ENCODE measurements around the gene FAM131A.
A peak's percentile ranks its signal among the peaks of the same experiment; 100 is the strongest.

Gene FAM131A

DNA sequence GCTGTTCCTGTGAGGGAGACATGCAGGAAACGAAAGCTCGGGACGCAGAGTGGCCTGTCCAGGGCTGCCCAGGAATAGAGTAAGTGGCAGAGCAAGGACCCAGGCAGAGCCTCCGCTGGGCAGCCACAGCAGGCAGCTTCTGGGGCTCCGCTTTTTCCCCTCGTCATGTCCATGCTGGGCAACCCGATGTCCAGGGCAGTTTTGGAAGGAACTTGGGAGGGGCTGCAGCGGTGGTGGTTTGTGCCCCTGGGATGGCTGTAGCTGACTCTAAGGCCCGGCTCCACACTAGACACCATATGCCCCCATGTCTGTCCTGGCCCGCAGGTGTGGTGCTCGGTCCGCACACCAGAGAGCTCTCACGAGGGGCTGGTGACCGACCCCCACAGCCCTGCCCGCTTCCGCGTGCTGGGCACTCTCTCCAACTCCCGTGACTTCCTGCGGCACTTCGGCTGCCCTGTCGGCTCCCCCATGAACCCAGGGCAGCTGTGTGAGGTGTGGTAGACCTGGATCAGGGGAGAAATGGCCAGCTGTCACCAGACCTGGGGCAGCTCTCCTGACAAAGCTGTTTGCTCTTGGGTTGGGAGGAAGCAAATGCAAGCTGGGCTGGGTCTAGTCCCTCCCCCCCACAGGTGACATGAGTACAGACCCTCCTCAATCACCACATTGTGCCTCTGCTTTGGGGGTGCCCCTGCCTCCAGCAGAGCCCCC lies 45.5 kb upstream of the FAM131A start:
- Histone ChIP-seq H3K9ac (ENCODE audit: low read length) (no peak overlapping the region), H4K8ac (ENCODE audit: low read depth, low read length) (no peak overlapping the region), H2BK12ac (ENCODE audit: low read length) (no peak overlapping the region), H3K9me3 (ENCODE audit: insufficient read depth, low read depth, low read length) (peaks cover 2% of the 10 kb centered on the region), H2BK5ac (ENCODE audit: low read depth, low read length, poor library complexity) (no peak overlapping the region), H3K27me3 (ENCODE audit: insufficient read depth, low read length) (no peaks in the 10 kb centered on the region), H3K4me2 (ENCODE audit: low read length) (no peak overlapping the region), H3K23ac (ENCODE audit: low read length) (no peak overlapping the region), H3K79me2 (ENCODE audit: control insufficient read depth, insufficient read depth, low read length, poor library complexity) (no peaks in the 10 kb centered on the region), H3K27ac (ENCODE audit: low read depth, low read length) (no peak overlapping the region), H3K36me3 (ENCODE audit: control insufficient read depth in 1 of 2, insufficient read depth in 2 of 2, low read length in 2 of 2) (no peaks in the 10 kb centered on the region), H2BK120ac (ENCODE audit: insufficient read depth, low read length, poor library complexity) (no peak overlapping the region), H2AK5ac (ENCODE audit: low read length) (no peak overlapping the region), H3K4me3 (ENCODE audit: low read depth, low read length) (no peak overlapping the region), H3K18ac (ENCODE audit: low read length) (no peak overlapping the region), H3K14ac (ENCODE audit: low read length) (no peak overlapping the region), H3K4ac (ENCODE audit: low read depth, low read length) (no peak overlapping the region), H3K4me1 (ENCODE audit: control insufficient read depth in 1 of 2, insufficient read depth in 2 of 2, low read length in 2 of 2) (no peaks in the 10 kb centered on the region), H4K91ac (ENCODE audit: low read depth, low read length) (no peak overlapping the region), H3K79me1 (ENCODE audit: low read length) (no peaks in the 10 kb centered on the region), H4K12ac (ENCODE audit: low read depth, low read length) (no peak overlapping the region), H2AFZ (ENCODE audit: insufficient read depth, low read length, poor library complexity) (no peak overlapping the region)
- no peak for DNase-seq
- no CpG with 5 or more reads among the region's 21 CpGs for WGBS (ENCODE audit: extremely low coverage, insufficient coverage, insufficient read length)

DNA sequence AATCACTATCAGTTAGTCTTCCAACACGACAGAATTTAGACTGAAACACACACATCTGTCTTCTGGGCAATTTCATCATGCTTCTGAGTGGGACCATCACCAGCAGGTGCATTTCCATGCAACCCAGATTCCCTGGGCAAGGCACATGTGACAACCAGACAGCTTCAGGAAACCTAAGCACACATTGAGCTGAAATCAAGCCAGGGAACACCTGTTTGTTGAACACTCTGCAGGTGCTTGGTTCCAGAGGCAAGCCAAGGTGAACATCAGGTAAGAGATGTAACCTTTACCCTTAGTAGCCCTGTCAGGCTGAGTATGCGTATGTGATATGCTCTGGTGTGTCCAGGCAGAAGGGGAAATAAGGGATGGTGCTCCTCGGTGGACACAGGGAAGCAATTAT lies 41.6 kb upstream of the FAM131A start:
- H3K79me2 ChIP-seq (ENCODE audit: control insufficient read depth, insufficient read depth, low read length, poor library complexity) = peaks cover 10% of the 10 kb centered on the region
- no peak overlapping the region for H3K27ac ChIP-seq (ENCODE audit: low read depth, low read length)
- no peak overlapping the region for H3K18ac ChIP-seq (ENCODE audit: low read length)
- H3K9ac ChIP-seq (ENCODE audit: low read length) = no peak overlapping the region
- H3K27me3 ChIP-seq (ENCODE audit: insufficient read depth, low read length) = no peaks in the 10 kb centered on the region
- H3K79me1 ChIP-seq (ENCODE audit: low read length) = peaks cover 9% of the 10 kb centered on the region
- H2AFZ ChIP-seq (ENCODE audit: insufficient read depth, low read length, poor library complexity) = no peak overlapping the region
- no peak overlapping the region for H2AK5ac ChIP-seq (ENCODE audit: low read length)
- no peak overlapping the region for H3K4me3 ChIP-seq (ENCODE audit: low read depth, low read length)
- peaks cover 0 to 6% of the 10 kb centered on the region in 2 experiments for H3K36me3 ChIP-seq (ENCODE audit: control insufficient read depth in 1 of 2, insufficient read depth in 2 of 2, low read length in 2 of 2)
- no peak overlapping the region for H3K4me2 ChIP-seq (ENCODE audit: low read length)
- H4K8ac ChIP-seq (ENCODE audit: low read depth, low read length) = no peak overlapping the region
- H3K23ac ChIP-seq (ENCODE audit: low read length) = no peak overlapping the region
- H3K14ac ChIP-seq (ENCODE audit: low read length) = no peak overlapping the region
- no peak overlapping the region for H2BK5ac ChIP-seq (ENCODE audit: low read depth, low read length, poor library complexity)
- DNase-seq = no peak
- WGBS (ENCODE audit: extremely low coverage, insufficient coverage, insufficient read length) = no CpG with 5 or more reads among the region's 3 CpGs
- H2BK12ac ChIP-seq (ENCODE audit: low read length) = no peak overlapping the region
- H3K9me3 ChIP-seq (ENCODE audit: insufficient read depth, low read depth, low read length) = peaks cover 2% of the 10 kb centered on the region
- no peak overlapping the region for H3K4ac ChIP-seq (ENCODE audit: low read depth, low read length)
- H4K91ac ChIP-seq (ENCODE audit: low read depth, low read length) = no peak overlapping the region
- peaks cover 0 to 4% of the 10 kb centered on the region in 2 experiments for H3K4me1 ChIP-seq (ENCODE audit: control insufficient read depth in 1 of 2, insufficient read depth in 2 of 2, low read length in 2 of 2)
- no peak overlapping the region for H4K12ac ChIP-seq (ENCODE audit: low read depth, low read length)
- no peak overlapping the region for H2BK120ac ChIP-seq (ENCODE audit: insufficient read depth, low read length, poor library complexity)

DNA sequence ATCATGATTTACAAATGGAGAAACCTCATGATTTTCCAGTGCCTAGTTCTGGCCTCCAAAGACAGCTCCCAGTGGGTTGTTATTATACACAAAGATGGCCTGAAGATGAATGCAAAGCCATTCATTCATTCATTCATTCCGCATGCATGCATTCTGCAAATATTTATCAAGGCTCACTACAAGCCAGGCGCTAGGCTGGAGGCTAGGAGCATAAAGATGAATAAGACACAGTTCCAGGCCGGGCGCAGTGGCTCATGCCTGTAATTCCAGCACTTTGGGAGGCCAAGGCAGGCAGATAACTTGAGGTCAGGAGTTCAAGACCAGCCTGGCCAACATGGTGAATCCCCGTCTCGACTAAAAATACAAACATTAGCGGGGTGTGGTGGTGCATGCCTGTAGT lies 40.8 kb upstream of the FAM131A start:
- Histone ChIP-seq H2AK5ac (ENCODE audit: low read length) (no peak overlapping the region), H3K9ac (ENCODE audit: low read length) (no peak overlapping the region), H2BK120ac (ENCODE audit: insufficient read depth, low read length, poor library complexity) (no peak overlapping the region), H3K4me3 (ENCODE audit: low read depth, low read length) (no peak overlapping the region), H3K27ac (ENCODE audit: low read depth, low read length) (no peak overlapping the region), H3K18ac (ENCODE audit: low read length) (no peak overlapping the region), H2AFZ (ENCODE audit: insufficient read depth, low read length, poor library complexity) (no peak overlapping the region), H4K91ac (ENCODE audit: low read depth, low read length) (no peak overlapping the region), H3K14ac (ENCODE audit: low read length) (no peak overlapping the region), H3K79me1 (ENCODE audit: low read length) (peaks cover 9% of the 10 kb centered on the region), H2BK5ac (ENCODE audit: low read depth, low read length, poor library complexity) (no peak overlapping the region), H2BK12ac (ENCODE audit: low read length) (no peak overlapping the region), H3K4me2 (ENCODE audit: low read length) (no peak overlapping the region), H3K79me2 (ENCODE audit: control insufficient read depth, insufficient read depth, low read length, poor library complexity) (peaks cover 10% of the 10 kb centered on the region), H3K36me3 (ENCODE audit: control insufficient read depth in 1 of 2, insufficient read depth in 2 of 2, low read length in 2 of 2) (peaks cover 3 to 10% of the 10 kb centered on the region in 2 experiments), H4K8ac (ENCODE audit: low read depth, low read length) (no peak overlapping the region), H3K9me3 (ENCODE audit: insufficient read depth, low read depth, low read length) (peaks cover 2% of the 10 kb centered on the region), H3K4me1 (ENCODE audit: control insufficient read depth in 1 of 2, insufficient read depth in 2 of 2, low read length in 2 of 2) (peaks cover 0 to 4% of the 10 kb centered on the region in 2 experiments), H3K23ac (ENCODE audit: low read length) (no peak overlapping the region), H3K27me3 (ENCODE audit: insufficient read depth, low read length) (no peaks in the 10 kb centered on the region), H3K4ac (ENCODE audit: low read depth, low read length) (no peak overlapping the region), H4K12ac (ENCODE audit: low read depth, low read length) (no peak overlapping the region)
- DNase-seq = no peak
- WGBS (ENCODE audit: extremely low coverage, insufficient coverage, insufficient read length) = no CpG with 5 or more reads among the region's 7 CpGs

DNA sequence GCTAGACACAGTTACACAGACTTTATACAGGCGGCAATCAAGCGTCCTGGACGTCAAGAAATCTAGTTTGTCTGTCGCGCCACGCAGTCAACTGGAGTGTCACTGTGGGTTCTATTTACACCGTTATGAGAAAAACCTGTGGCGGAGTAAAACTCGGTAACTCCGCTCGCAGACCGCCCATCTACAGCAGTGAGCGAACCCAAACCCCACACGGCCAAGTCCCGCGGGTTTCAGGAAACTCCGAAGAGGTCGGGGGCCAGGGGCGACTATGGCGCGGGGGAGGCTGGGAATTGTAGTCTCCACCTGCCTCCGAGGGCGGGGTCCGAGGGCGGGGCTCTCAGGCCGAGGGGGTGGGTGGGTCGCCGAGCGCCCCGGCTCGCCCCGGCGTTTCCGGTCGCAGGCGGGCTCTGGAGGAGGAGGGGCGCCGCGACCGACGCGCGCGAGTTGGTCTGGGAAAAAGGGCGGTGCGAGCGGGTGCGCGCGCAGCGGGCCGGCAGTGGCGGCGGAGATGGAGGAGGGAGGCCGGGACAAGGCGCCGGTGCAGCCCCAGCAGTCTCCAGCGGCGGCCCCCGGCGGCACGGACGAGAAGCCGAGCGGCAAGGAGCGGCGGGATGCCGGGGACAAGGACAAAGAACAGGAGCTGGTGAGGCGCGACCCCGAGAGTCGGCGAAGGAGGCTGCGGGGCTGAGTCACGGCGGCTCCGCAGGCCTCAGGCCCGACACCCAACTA lies 38.5 kb upstream of the FAM131A start, which contains the start of gene PSMD2:
PSMD2 (plus strand) TSS at position 483 of the 729 bp plus-strand sequence; CDS start at position 509, 26 bp downstream.
- H3K79me2 ChIP-seq (ENCODE audit: control insufficient read depth, insufficient read depth, low read length, poor library complexity) = peaks cover 10% of the 10 kb centered on the region
- peak within 1 kb of the TSS; percentile 95 for H4K12ac ChIP-seq (ENCODE audit: low read depth, low read length)
- WGBS (ENCODE audit: extremely low coverage, insufficient coverage, insufficient read length) = no CpG with 5 or more reads among the region's 78 CpGs
- peaks cover 9% of the 10 kb centered on the region for H3K79me1 ChIP-seq (ENCODE audit: low read length)
- H3K4me3 ChIP-seq (ENCODE audit: low read depth, low read length) = peak within 1 kb of the TSS; percentile 96
- H3K4ac ChIP-seq (ENCODE audit: low read depth, low read length) = peak within 1 kb of the TSS; percentile 96
- peaks cover 23 to 32% of the 10 kb centered on the region in 2 experiments for H3K36me3 ChIP-seq (ENCODE audit: control insufficient read depth in 1 of 2, insufficient read depth in 2 of 2, low read length in 2 of 2)
- H3K27me3 ChIP-seq (ENCODE audit: insufficient read depth, low read length) = no peaks in the 10 kb centered on the region
- H3K23ac ChIP-seq (ENCODE audit: low read length) = no peak within 1 kb of the TSS
- H3K9me3 ChIP-seq (ENCODE audit: insufficient read depth, low read depth, low read length) = no peaks in the 10 kb centered on the region
- peak within 1 kb of the TSS; percentile 14 for H3K27ac ChIP-seq (ENCODE audit: low read depth, low read length)
- H4K8ac ChIP-seq (ENCODE audit: low read depth, low read length) = peak within 1 kb of the TSS; percentile 95
- H3K9ac ChIP-seq (ENCODE audit: low read length) = peak within 1 kb of the TSS; percentile 92
- no peak within 1 kb of the TSS for H2BK12ac ChIP-seq (ENCODE audit: low read length)
- H2AK5ac ChIP-seq (ENCODE audit: low read length) = peak within 1 kb of the TSS; percentile 99
- peak within 1 kb of the TSS; percentile 96 for H3K14ac ChIP-seq (ENCODE audit: low read length)
- H2BK5ac ChIP-seq (ENCODE audit: low read depth, low read length, poor library complexity) = peak within 1 kb of the TSS; percentile 85
- peak within 1 kb of the TSS; percentile 89 for H3K4me2 ChIP-seq (ENCODE audit: low read length)
- peak within 1 kb of the TSS; percentile 57 for H2BK120ac ChIP-seq (ENCODE audit: insufficient read depth, low read length, poor library complexity)
- H4K91ac ChIP-seq (ENCODE audit: low read depth, low read length) = peak within 1 kb of the TSS; percentile 85
- peaks cover 0 to 4% of the 10 kb centered on the region in 2 experiments for H3K4me1 ChIP-seq (ENCODE audit: control insufficient read depth in 1 of 2, insufficient read depth in 2 of 2, low read length in 2 of 2)
- DNase-seq = peak; percentile 96 to 98
- H2AFZ ChIP-seq (ENCODE audit: insufficient read depth, low read length, poor library complexity) = peak within 1 kb of the TSS; percentile 66
- peak within 1 kb of the TSS; percentile 81 for H3K18ac ChIP-seq (ENCODE audit: low read length)
